Ramos (cell line): ENCODE results near the gene ICAM5.

Experiments used
- in situ Hi-C: fragments of 300-500 bp; cut with MboI; formaldehyde crosslinking; loops from one replicate; pipeline ENCODE4 v1.14.3; 2022; ENCODE audit warnings: low sequenced_read_pairs; ENCODE audit not compliant: unreplicated experiment

Gene ICAM5

GRCh38 chr19:10316229-10317044 is 26.7 kb downstream of the ICAM5 start:
- in situ Hi-C loops, result no loop called here

DNA sequence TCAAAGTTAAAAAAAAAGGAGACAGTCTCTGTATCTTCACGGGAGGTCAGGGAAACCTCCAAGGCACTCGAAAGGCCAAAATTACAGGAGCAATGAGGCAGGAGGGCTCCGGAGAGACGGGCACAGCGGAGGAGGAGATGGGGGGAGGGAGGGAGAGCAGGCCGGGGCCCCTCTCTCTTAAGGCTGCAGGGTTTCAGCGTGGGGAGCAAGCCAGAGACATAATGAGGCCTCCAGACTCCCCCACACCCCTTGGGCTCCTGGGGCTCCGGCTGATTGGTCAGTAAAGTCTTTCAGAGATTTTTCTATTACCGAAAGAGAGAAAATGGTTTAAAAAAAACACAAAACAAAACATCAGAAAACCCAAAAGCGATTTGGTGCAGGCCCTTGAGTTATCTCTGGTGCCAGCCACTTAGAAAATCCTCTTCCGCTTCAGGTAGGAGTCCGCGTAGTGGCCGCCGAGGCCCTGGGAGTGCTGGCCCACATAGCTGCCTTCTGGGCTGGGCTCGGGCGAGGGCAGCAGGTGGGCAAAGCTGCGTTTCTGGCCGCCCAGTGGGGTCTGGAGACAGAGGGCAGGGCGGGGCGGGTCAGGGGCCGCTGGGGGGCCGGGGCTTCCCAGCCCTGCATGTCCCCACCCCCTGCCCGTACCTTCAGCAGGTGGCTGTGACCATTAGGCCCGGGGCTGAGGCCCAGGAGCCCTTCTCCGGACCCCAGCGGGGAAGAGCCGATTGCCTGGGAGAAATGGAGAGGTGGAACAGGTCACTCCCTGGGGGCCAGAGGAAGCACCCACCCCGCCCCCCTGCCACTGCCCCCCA is 27.5 kb downstream of the ICAM5 start:
- in situ Hi-C loops, result no loop called here

- in situ Hi-C loops, result no loop called here
Measured at GRCh38 chr19:10317857-10318462, 28.2 kb downstream of the ICAM5 start.

DNA sequence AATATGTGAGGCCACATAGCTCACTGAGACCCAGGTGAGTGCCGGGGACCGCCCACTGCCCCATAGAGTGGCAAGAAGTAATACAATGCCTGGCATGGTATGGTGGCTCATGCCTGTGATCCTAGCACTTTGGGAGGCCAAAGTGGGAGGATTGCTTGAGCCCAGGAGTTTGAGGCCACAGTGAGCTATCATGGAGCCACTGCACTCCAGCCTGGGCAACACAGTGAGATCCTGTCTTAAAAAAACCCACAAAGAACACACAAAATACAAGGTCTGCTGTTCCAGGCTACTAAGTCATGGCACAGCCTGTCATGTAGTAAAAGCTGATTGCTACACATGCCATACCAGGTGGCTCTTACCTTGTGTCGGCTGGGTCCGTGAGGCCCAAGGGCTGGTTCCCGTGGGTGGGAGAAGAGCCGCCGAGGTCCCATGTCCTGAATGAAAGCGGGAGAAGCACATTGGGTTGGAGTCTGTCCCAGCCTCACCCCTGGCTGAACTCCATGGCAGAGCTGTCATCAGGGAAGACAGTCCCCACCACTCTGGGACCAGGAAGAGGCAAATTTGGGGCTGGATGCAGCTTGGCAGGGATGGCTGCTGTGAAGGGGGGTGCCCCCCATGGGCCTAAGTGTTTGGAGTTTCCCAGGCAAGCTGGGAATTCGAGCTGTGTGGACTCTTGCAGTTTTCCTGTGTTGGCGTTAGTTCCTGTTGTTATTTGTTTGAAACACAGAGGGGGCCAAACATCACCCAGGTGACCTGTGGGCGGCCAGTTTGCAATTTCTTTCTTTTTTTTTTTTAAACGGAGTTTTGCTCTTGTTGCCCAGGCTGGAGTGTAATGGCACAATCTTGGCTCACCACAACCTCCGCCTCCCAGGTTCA is 29.3 kb downstream of the ICAM5 start:
- in situ Hi-C loops, result no loop called here

DNA sequence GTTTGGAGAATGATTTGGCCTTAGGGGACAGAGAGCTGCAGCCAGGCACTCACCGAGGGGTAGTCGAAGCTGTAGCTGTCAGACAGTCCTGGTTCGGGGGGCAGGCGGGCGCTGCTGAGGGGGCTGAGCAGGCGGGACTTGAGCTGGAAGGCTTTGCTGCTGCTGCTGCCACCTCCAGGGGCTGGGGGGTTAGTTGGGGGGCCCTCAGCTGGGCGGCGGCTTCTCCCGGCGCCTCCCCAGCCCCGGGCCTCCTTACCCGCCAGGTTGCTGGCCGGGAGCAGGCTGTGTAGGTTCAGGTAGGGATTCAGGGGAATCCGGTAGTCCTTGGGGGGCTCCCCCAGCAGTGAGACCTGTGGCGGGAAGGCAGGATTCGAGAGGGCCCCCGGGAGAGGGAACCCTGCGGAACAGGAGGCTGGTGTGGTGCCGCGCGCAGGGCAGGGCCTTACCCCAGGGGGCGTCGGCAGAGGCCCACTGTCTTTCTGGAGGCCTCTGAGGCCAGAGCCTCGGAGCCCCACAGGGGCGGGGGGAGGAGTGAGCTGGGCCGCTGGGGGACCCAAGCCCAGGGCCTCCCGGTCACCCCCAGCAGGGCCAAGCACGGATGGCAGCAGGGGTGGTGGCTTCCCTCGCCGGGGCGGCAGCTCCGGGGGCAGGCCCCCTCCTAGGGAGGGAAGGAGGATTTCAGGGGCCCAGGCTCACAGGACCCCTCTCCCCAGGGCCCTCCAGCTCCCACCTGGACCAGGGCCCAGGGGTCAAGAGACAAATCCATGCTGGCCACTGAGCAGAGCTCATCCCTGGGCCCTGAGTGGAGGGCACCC is 31.1 kb downstream of the ICAM5 start:
- in situ Hi-C loops, result no loop called here

- in situ Hi-C loops, result no loop called here
Measured at GRCh38 chr19:10321417-10321797, 31.7 kb downstream of the ICAM5 start.

- in situ Hi-C loops, result no loop called here
Measured at GRCh38 chr19:10321874-10322835, 32.4 kb downstream of the ICAM5 start.

GRCh38 chr19:10325732-10326131 is 36.0 kb downstream of the ICAM5 start:
- in situ Hi-C loops, result no loop called here

GRCh38 chr19:10327793-10328192 is 38.0 kb downstream of the ICAM5 start:
- in situ Hi-C loops, result no loop called here

DNA sequence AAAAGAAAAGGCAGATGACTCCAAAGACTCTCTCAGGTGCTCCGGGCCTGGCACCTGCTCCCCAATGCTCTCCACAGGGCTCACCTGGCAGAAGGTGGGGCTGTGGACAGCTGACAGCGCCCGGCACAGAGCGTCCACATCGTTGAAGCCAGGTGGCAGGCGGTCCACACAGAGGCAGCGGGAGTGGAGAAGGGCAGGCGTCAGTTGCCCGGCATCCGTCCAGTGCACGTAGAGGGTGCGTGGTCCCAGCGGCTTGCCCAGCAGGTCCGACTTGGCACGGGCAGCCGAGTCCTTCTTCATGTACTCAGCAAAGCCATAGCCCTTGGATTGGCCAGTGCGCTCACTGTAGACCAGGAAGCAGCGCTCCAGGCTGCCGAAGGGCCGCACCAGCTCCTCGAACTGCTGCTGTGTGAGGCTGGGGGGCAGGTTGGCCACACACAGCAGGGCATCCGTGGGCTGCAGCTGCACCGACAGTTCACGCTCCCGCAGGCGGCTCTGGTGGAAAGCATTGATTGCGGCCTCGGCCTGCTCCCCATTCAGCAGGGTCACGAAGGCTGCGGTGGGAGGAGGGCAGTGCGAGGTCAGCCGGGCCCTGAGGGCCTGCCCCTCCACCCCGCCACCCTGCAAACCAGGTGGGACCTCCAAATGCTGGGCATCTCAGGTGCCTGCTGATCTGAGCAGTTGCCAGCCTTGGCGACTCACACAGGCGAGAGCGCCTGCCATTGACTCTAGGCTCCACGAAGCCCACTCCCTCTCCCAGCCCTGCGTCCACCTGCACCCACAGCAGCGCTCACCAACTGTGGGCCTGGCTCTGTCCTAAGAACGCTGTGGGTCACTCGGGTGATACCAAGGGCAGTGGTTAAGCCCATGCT is 39.0 kb downstream of the ICAM5 start:
- in situ Hi-C loops, result no loop called here

DNA sequence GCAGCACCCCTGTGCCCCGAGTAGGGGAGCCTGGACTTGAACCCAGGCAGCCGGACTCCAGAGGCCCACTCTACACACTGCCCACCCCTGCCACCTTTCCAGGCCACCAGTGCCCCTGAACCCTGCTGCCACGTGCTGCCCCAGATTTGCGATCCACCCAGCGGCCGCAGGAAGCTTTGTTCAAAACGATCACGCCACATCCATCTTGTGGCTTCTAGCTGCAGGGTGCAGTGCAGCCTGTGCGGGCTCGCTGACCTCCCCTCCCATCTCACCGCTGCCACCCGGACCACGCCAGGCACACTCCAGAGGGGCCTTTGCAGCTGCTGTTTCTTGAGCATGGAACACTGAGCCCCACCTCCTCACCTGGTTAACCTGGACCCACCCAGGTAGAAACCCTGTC is 39.8 kb downstream of the ICAM5 start:
- in situ Hi-C loops, result no loop called here

DNA sequence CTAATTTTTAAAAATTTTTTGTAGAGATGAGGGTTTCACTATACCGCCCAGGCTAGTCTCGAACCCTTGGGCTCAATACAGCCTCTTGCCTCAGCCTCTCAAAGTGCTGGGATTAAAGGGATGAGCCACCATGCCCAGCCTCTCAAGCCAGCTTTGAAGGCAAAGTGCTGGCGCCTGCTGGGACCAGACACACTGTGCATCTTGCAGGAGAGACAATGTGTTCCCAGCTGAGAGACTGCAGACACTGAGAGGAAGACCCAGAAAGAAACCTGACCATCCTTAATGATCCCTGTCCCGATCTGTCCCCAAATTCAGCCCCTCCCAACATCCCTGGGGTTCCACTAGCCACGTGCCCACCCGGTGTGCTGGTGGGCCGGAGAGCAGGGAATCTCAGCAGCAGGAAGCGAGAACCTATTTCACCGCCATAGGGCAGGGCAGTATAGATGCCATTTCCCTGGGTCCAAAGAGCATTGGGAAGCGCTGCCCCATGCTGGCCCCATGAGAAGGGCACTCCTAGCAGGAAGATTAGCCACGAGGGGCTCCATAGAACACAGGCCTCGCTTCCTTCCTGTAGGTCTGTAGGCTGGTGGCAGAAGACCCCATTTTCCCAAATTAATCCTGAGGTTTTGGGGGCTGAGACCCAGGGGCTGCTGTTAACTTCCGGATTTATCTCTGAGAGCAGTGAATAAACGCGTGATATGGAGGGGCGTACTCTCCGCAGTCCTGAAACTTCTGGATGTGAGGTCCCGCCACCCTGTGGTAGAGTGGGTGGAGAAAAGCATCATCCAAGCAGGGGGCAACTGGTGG is 42.6 kb downstream of the ICAM5 start:
- in situ Hi-C loops, result no loop called here

DNA sequence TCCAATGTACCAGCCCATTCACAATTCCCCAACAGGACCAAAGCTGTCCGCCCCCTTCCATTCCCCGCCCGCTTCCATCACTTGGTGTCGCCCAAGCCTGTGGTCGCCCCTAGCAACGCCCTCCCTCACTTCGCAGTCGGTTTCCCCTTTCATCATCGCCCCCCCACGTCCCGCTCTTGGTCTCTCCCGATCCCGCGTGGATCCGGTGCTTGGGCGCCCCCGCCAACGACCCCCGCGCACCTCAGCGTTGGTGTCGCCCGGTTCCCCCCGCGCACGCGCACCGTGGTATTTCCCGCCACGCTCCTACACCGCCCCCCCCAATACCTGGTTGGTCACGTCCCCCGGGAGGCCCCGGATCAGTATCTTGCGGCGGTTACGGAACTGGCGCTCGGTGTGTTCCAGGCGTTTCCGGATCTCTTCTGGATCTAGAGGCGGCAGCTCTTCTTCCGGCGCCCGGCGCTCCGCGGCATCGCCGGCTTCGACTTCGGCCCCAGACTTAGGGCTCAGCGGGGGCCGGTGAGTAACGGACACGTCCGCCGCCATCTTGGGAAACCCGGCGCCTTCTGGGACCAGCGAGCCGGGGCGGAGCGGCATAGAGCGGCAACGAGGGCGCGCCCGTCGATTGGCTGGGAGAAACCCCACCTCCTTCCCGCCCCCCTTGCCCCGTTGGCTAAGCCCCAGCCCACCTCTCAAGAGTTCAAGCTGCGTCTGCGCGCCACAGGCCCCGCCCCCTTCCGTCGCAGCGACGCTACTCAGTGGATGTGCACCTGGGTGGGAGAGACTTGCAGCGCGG is 43.4 kb downstream of the ICAM5 start, which contains the start of gene RAVER1:
TSS of gene RAVER1 (minus strand) at position 565 of the 793 bp plus-strand sequence. CDS start at position 543, 22 bp downstream.
- in situ Hi-C loops, result no loop called here

- in situ Hi-C loops, result no loop called here
Measured at GRCh38 chr19:10333758-10334587, 44.2 kb downstream of the ICAM5 start.
